Loucy (cell line): ENCODE data around the gene SLC6A18.

Source experiments
- CTCF ChIP-seq: fragments of 200-600 bp; sonication (generic); conservative IDR thresholded peaks from 2 replicates; pipeline ENCODE4 v1.5.1; 2014; ENCODE audit warnings: mild to moderate bottlenecking, antibody characterized with exemption, low read length
- EZH2phosphoT487 ChIP-seq: fragments of 200-600 bp; IDR thresholded peaks from 2 replicates; pipeline ENCODE4 v1.6.1; 2018; ENCODE audit warnings: antibody characterized with exemption, mild to moderate bottlenecking, moderate library complexity, borderline replicate concordance

DNA sequence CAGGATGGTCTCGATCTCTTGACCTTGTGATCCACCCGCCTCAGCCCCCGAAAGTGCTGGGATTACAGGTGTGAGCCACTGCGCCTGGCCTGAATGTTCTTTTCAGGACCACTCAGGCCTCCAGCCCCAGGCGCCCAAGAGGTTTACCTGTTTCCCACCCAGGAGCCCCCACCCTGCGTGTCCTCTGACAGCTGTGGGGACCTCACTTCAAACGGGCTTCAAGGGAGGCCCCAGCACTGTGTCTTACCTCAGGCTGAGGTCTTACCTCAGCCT is 42.9 kb upstream of the SLC6A18 start:
- TF ChIP-seq CTCF = no peak
- TF ChIP-seq EZH2phosphoT487 = no peak
